Spleen (tissue), 11 donors: Measurements from ENCODE around the gene CDKN2A. TPM values are rescaled to one million over a fixed set of nuclear protein-coding genes. Genes with fewer than 3 reads are reported as not detected.

Experiments used
- DNase-seq: peaks from one replicate; pipeline ENCODE4 v3.0.0-alpha.2; 2020
- H3K27ac ChIP-seq, 8 donors: fragments of 200-600 bp; sonication (generic) in 7 of 8; 1 replicate in 4 of 8; 2 replicates in 4 of 8; pipeline versions ENCODE4 v1.5.0 to v1.8.0; 2016 to 2021; ENCODE audit warnings: inconsistent platforms in 4 of 8, mild to moderate bottlenecking in 4 of 8, moderate library complexity in 1 of 8
- H3K27me3 ChIP-seq, 7 donors: fragments of 200-600 bp; sonication (generic) in 6 of 7; replicated peaks in 1 of 7; 1 replicate in 4 of 7; 2 replicates in 3 of 7; pipeline versions ENCODE4 v1.5.0 to v1.8.0; 2016 to 2021; ENCODE audit warnings: inconsistent platforms in 3 of 7, mild to moderate bottlenecking in 1 of 7
- H3K36me3 ChIP-seq, 6 donors: fragments of 200-600 bp; sonication (generic) in 5 of 6; 1 replicate in 4 of 6; 2 replicates in 2 of 6; pipeline versions ENCODE4 v1.5.0 to v1.8.0; 2016 to 2021; ENCODE audit warnings: inconsistent platforms in 2 of 6
- H3K4me1 ChIP-seq, 6 donors: fragments of 200-600 bp; sonication (generic) in 5 of 6; 1 replicate in 3 of 6; 2 replicates in 3 of 6; pipeline versions ENCODE4 v1.5.0 to v1.8.0; 2016 to 2021; ENCODE audit warnings: inconsistent platforms in 3 of 6
- H3K4me3 ChIP-seq, 8 donors: fragments of 200-600 bp; sonication (generic) in 7 of 8; 1 replicate in 4 of 8; 2 replicates in 4 of 8; pipeline versions ENCODE4 v1.5.0 to v1.8.0; 2016 to 2021; ENCODE audit warnings: inconsistent platforms in 4 of 8, mild to moderate bottlenecking in 4 of 8, moderate library complexity in 2 of 8
- H3K9me3 ChIP-seq, 8 donors: fragments of 200-600 bp; sonication (generic) in 7 of 8; 1 replicate in 4 of 8; 2 replicates in 4 of 8; pipeline versions ENCODE4 v1.5.0 to v1.8.0; 2016 to 2021; ENCODE audit warnings: inconsistent platforms in 4 of 8
- POLR2A ChIP-seq, 3 donors: fragments of 450-650 bp; IDR thresholded peaks; one replicate each; pipeline ENCODE4 v1.5.1; 2017; ENCODE audit warnings: antibody characterized with exemption in 3 of 3, mild to moderate bottlenecking in 1 of 3
- POLR2AphosphoS5 ChIP-seq, 3 donors: sonication (generic); formaldehyde crosslinking; IDR thresholded peaks; one replicate each; pipeline ENCODE4 v1.5.1; 2017; ENCODE audit warnings: antibody characterized with exemption in 3 of 3
- WGBS, 5 donors: extraction: QIAGEN DNeasy Blood & Tissue Kit in 3 of 5; methylation state at CpG; one replicate each; pipeline versions ENCODE4 v1.1.5 to v1.1.7; 2013 to 2018; 5-methylcytosine and 5-hydroxymethylcytosine counted together
- intact Hi-C: fragments of 100-400 bp; cut with DNase I; formaldehyde crosslinking; loops from one replicate; pipeline ENCODE4 v1.15.0; 2023; ENCODE audit warnings: low total_unique reads
- polyA plus RNA-seq, 3 donors: library from polyadenylated mRNA; stranded (reverse); fragments of 200-250 nt; gene quantifications; one replicate each; pipeline ENCODE4 v1.2.1, GENCODE V29; 2013
- total RNA-seq, 7 donors: library from RNA; depleted of rRNA in 3 of 7; stranded (reverse); fragments of >200 nt in 3 of 7; fragmentation: NEBNext Ultra II Directional in 4 of 7; extraction: Animal tissue kit (Norgen Biotek cat#: 25700) in 4 of 7; gene quantifications; one replicate each; pipeline versions ENCODE4 v1.1.0 to v1.2.1, GENCODE V29; 2016 to 2021
- TF ChIP-seq, protein P1 (sequence below), 11 experiments: fragments of 200-600 bp in 7 of 11; fragments of 450-650 bp in 4 of 11; sonication (generic) in 4 of 11; IDR thresholded peaks in 8 of 11; conservative IDR thresholded peaks in 3 of 11; 1 replicate in 7 of 11; 2 replicates in 4 of 11; pipeline versions ENCODE4 v1.4.0 to v1.8.0; 2016 to 2021; ENCODE audit warnings: antibody characterized with exemption in 11 of 11, inconsistent platforms in 4 of 11, mild to moderate bottlenecking in 1 of 11
- donor health status: healthy with polysubstance abuse.
- donor health status: DM: no; HTN: no; CAD: no; lungs with moderate emphysema.
- donor health status: DM: no; HTN: no; CAD: no.
- donor health status: Bipolar disorder and iron deficiency.
- donor health status: healthy.
- donor health status: DM: no; HTN: no; CAD: no.
- donor health status: DM: yes; HTN: yes; CAD: no.

Gene CDKN2A
- total and polyA plus RNA-seq, 10 donors, result 2.3 to 19.7 (median 7.0) TPM

DNA sequence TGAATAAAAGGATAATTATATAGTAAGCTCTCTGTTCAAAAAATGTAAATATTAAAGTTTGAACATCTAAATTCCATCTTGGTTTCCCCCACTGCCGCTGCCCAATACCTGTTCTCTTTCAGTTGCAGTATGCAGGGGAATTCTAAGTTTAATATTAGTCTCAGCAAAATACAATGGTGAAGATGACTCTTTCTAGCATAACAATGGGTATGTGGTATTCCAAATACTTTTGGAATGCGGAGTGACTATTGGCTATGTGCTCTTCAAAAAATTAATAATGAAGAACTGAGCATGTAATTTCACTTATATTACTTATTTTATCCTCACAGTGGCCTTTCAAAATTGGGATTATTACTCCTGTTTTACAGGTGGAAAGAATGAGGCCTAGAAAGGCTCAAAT is 3.8 kb upstream of the CDKN2A start:
- intact Hi-C loops, result loop anchor here (5.0 kb wide), 1 partner anchor 186 kb away; no protein-coding TSS in a partner anchor
- TF ChIP-seq, protein P1, sequence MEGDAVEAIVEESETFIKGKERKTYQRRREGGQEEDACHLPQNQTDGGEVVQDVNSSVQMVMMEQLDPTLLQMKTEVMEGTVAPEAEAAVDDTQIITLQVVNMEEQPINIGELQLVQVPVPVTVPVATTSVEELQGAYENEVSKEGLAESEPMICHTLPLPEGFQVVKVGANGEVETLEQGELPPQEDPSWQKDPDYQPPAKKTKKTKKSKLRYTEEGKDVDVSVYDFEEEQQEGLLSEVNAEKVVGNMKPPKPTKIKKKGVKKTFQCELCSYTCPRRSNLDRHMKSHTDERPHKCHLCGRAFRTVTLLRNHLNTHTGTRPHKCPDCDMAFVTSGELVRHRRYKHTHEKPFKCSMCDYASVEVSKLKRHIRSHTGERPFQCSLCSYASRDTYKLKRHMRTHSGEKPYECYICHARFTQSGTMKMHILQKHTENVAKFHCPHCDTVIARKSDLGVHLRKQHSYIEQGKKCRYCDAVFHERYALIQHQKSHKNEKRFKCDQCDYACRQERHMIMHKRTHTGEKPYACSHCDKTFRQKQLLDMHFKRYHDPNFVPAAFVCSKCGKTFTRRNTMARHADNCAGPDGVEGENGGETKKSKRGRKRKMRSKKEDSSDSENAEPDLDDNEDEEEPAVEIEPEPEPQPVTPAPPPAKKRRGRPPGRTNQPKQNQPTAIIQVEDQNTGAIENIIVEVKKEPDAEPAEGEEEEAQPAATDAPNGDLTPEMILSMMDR (IDR thresholded peaks at IDR 0.05 in 8 of 11, conservative IDR thresholded peaks at IDR 0.05 in 3 of 11), result no peak
- TF ChIP-seq POLR2AphosphoS5 (IDR thresholded peaks at IDR 0.05), result no peak
- TF ChIP-seq POLR2A (IDR thresholded peaks at IDR 0.05), result no peak
- H3K27me3 ChIP-seq, result peaks cover 0 to 44% (median 7%) of the 10 kb centered on the region in 7 donors
- H3K9me3 ChIP-seq, result no peaks in the 10 kb centered on the region
- H3K36me3 ChIP-seq, result no peaks in the 10 kb centered on the region
- peaks cover 6 to 28% (median 21%) of the 10 kb centered on the region in 6 donors for H3K4me1 ChIP-seq
- no peak overlapping the region for H3K27ac ChIP-seq
- DNase-seq, result no peak
- 73 to 81% (median 78%) methylated on average over 2 of the region's 2 CpGs for WGBS, 5 donors
- no peak overlapping the region for H3K4me3 ChIP-seq

DNA sequence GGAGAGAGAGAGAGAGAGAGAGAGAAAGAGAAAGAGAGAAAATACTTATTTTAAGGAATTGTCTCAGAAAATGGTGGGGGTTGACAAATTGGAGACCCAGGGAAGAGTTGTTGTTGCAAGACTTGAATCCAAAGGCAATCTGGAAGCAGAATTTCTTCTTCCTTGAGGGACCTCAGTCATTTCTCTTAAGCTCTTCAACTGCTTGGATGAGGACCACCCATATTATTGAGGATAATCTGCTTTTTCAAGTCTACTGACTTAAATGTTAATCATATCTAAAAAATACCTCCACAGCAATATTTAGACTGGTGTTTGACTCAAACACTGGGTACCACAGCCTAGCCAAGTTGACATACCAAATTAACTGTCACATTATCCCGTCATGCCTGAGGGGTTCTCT is 3.3 kb upstream of the CDKN2A start:
- Histone ChIP-seq H3K27ac (no peak overlapping the region), H3K36me3 (no peaks in the 10 kb centered on the region), H3K9me3 (no peaks in the 10 kb centered on the region), H3K4me1 (peaks cover 7 to 34% (median 23%) of the 10 kb centered on the region in 6 donors), H3K27me3 (peaks cover 0 to 40% (median 7%) of the 10 kb centered on the region in 7 donors), H3K4me3 (no peak overlapping the region)
- WGBS, 5 donors, result 64 to 83% (median 78%) methylated on average over 1 of the region's 1 CpG
- DNase-seq, result no peak
- TF ChIP-seq, protein P1 (IDR thresholded peaks at IDR 0.05 in 8 of 11, conservative IDR thresholded peaks at IDR 0.05 in 3 of 11), result no peak
- no peak for TF ChIP-seq POLR2AphosphoS5 (IDR thresholded peaks at IDR 0.05)
- TF ChIP-seq POLR2A (IDR thresholded peaks at IDR 0.05), result no peak
- intact Hi-C loops, result loop anchor here (5.0 kb wide), 1 partner anchor 185 kb away; no protein-coding TSS in a partner anchor

DNA sequence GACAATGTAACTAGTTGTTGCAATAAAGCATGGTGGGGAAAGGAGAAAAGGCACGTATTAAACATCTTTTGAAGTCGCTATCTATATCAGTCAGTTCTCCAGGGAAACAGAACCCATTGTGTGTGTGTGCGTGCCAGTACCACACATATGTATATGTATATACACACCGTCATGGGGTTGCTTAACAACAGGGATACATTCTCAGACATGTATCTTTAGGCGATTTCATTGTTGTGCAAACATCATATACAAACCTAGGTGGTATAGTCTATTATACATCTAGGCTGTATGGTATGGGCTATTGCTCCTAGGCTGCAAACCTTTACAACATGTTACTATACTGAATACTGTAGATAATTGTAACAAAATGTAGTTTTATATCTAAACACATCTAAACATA is 2.7 kb upstream of the CDKN2A start:
- TF ChIP-seq, protein P1 (IDR thresholded peaks at IDR 0.05 in 8 of 11, conservative IDR thresholded peaks at IDR 0.05 in 3 of 11), result no peak
- no peak for TF ChIP-seq POLR2A (IDR thresholded peaks at IDR 0.05)
- no peak for TF ChIP-seq POLR2AphosphoS5 (IDR thresholded peaks at IDR 0.05)
- intact Hi-C loops, result loop anchor here (5.0 kb wide), 1 partner anchor 185 kb away; no protein-coding TSS in a partner anchor
- Histone ChIP-seq H3K27ac (no peak overlapping the region), H3K27me3 (peaks cover 0 to 34% (median 6%) of the 10 kb centered on the region in 7 donors), H3K9me3 (no peaks in the 10 kb centered on the region), H3K4me1 (peaks cover 7 to 40% (median 24%) of the 10 kb centered on the region in 6 donors), H3K4me3 (no peak overlapping the region), H3K36me3 (no peaks in the 10 kb centered on the region)
- WGBS, 5 donors, result 49 to 65% (median 59%) methylated on average over 5 of the region's 5 CpGs
- DNase-seq, result no peak

DNA sequence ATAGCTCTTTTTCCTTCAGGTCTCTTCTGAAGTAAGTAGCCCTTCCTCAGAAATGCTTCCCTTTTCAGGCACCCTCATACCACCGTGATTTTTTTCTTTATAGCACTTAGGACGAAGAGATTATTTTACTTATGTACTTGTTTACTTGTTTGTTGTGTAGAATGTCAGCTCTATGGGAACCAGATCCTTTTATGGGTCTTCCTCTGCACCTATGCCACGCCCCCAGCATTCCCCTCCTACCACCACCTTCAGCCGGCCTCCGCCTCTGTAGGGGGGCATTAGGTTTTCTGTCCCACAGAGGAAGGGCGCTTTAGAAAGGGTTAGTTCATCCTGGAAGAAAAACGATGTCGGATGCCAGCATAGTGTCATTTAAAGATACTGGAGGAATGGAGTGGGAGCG is 2.2 kb upstream of the CDKN2A start:
- Histone ChIP-seq H3K4me3 (peak overlapping the region in 3 of 8 donors; percentile 80 to 92 (median 86)), H3K9me3 (no peaks in the 10 kb centered on the region), H3K36me3 (no peaks in the 10 kb centered on the region), H3K27me3 (peaks cover 0 to 30% (median 4%) of the 10 kb centered on the region in 7 donors), H3K27ac (no peak overlapping the region), H3K4me1 (peaks cover 7 to 44% (median 24%) of the 10 kb centered on the region in 6 donors)
- no peak for DNase-seq
- intact Hi-C loops, result loop anchor here (5.0 kb wide), 1 partner anchor 184 kb away; no protein-coding TSS in a partner anchor
- TF ChIP-seq, protein P1 (IDR thresholded peaks at IDR 0.05 in 8 of 11, conservative IDR thresholded peaks at IDR 0.05 in 3 of 11), result no peak
- no peak for TF ChIP-seq POLR2AphosphoS5 (IDR thresholded peaks at IDR 0.05)
- no peak for TF ChIP-seq POLR2A (IDR thresholded peaks at IDR 0.05)
- 41 to 66% (median 49%) methylated on average over 9 of the region's 9 CpGs for WGBS, 5 donors
